ENCODE data around the gene GPSM1. TPM values are rescaled to one million over a fixed set of nuclear protein-coding genes. Genes with fewer than 3 reads are reported as not detected.

GPSM1 gene
- total RNA-seq, 1 experiment from 2014 or later: 26.4 TPM

GRCh38 chr9:136398286-136398685 is 70.9 kb downstream of the GPSM1 start (continued):
- no peak for TF ChIP-seq ZNF274 (IDR thresholded peaks at IDR 0.05; ENCODE audit: low read depth, low read length)

GRCh38 chr9:136399176-136400037 is 72.1 kb downstream of the GPSM1 start:
- ChIA-PET CTCF (no interaction called here), RAD21 (ENCODE audit: low non-redundant PET in 1 of 2, low total read pairs in 2 of 2, uncharacterized antibody in 2 of 2, unreplicated experiment in 2 of 2) (no interaction called here), POLR2A (no interaction called here)
- Histone ChIP-seq H3K9me3 (ENCODE audit: control insufficient read depth in 1 of 2, insufficient read depth in 1 of 2, low read depth in 1 of 2, low read length in 2 of 2) (no peaks in the 10 kb centered on the region), H3K79me2 (ENCODE audit: insufficient read depth, low read length) (peaks cover 49% of the 10 kb centered on the region), H4K20me1 (ENCODE audit: insufficient read depth) (no peaks in the 10 kb centered on the region), H3K27ac (ENCODE audit: low read depth, low read length) (peak overlapping the region; percentile 92), H3K36me3 (ENCODE audit: control insufficient read depth in 1 of 2, insufficient read depth in 2 of 2, low read length in 2 of 2) (peaks cover 40 to 48% of the 10 kb centered on the region in 2 experiments; a peak in 3 of 4 replicates), H2AFZ (ENCODE audit: low read depth, low read length, poor library complexity, severe bottlenecking) (no peak overlapping the region), H3K27me3 (ENCODE audit: insufficient read depth, low read length) (no peaks in the 10 kb centered on the region), H3K9me2 (ENCODE audit: insufficient read depth) (no peaks in the 10 kb centered on the region), H3K4me1 (ENCODE audit: control insufficient read depth in 1 of 2, insufficient read depth in 2 of 2, low read length in 2 of 2) (peaks cover 7 to 16% of the 10 kb centered on the region in 2 experiments), H3K9ac (ENCODE audit: low read length) (peak overlapping the region; percentile 84), H3K4me3 (replicated peaks in 1 of 2; ENCODE audit: low read depth in 1 of 2, low read length in 2 of 2) (peak overlapping the region; percentile 82 to 93), H3K4me2 (ENCODE audit: low read length) (peak overlapping the region; percentile 89)
- no peak for DNase-seq (ENCODE audit: low read depth, low spot score)
- BruUV-seq (replicated peaks): no TSS peak
- intact Hi-C loops (cut with micrococcal nuclease): loop anchor here (1.0 to 2.0 kb wide), 3 partner anchors 53 to 87 kb away; no protein-coding TSS in a partner anchor
- ATAC-seq: peak; percentile 26
- TF ChIP-seq ZFX (IDR thresholded peaks at IDR 0.05) (peak; percentile 66; the same call in 1 of the 2 replicates), SP1 (IDR thresholded peaks at IDR 0.05; ENCODE audit: low read depth) (no peak)

- H3K9ac ChIP-seq (ENCODE audit: low read length): peak within 1 kb of the TSS; percentile 84
- ChIA-PET CTCF (interaction anchor here (0.6 to 1.4 kb wide), 6 partner anchors 10 to 88 kb away, joined by 3 to 8 read pairs (median 4); partner anchors contain the start of gene DNLZ), POLR2A (no interaction called here), RAD21 (ENCODE audit: low non-redundant PET in 1 of 2, low total read pairs in 2 of 2, uncharacterized antibody in 2 of 2, unreplicated experiment in 2 of 2) (no interaction called here)
- peak; percentile 92 for ATAC-seq
- H4K20me1 ChIP-seq (ENCODE audit: insufficient read depth): no peaks in the 10 kb centered on the region
- H3K36me3 ChIP-seq (ENCODE audit: control insufficient read depth in 1 of 2, insufficient read depth in 2 of 2, low read length in 2 of 2): peaks cover 39 to 47% of the 10 kb centered on the region in 2 experiments; a peak in 3 of 4 replicates
- peak within 1 kb of the TSS; percentile 82 to 93 for H3K4me3 ChIP-seq (replicated peaks in 1 of 2; ENCODE audit: low read depth in 1 of 2, low read length in 2 of 2)
- peaks cover 41% of the 10 kb centered on the region for H3K79me2 ChIP-seq (ENCODE audit: insufficient read depth, low read length)
- H3K9me3 ChIP-seq (ENCODE audit: control insufficient read depth in 1 of 2, insufficient read depth in 1 of 2, low read depth in 1 of 2, low read length in 2 of 2): no peaks in the 10 kb centered on the region
- H3K9me2 ChIP-seq (ENCODE audit: insufficient read depth): no peaks in the 10 kb centered on the region
- intact Hi-C loops (cut with micrococcal nuclease): loop anchor here (1.0 to 2.0 kb wide), 3 partner anchors 54 to 88 kb away; no protein-coding TSS in a partner anchor
- H3K4me1 ChIP-seq (ENCODE audit: control insufficient read depth in 1 of 2, insufficient read depth in 2 of 2, low read length in 2 of 2): peaks cover 7 to 16% of the 10 kb centered on the region in 2 experiments
- H3K27ac ChIP-seq (ENCODE audit: low read depth, low read length): peak within 1 kb of the TSS; percentile 92
- H3K27me3 ChIP-seq (ENCODE audit: insufficient read depth, low read length): no peaks in the 10 kb centered on the region
- H2AFZ ChIP-seq (ENCODE audit: low read depth, low read length, poor library complexity, severe bottlenecking): no peak within 1 kb of the TSS
- no TSS peak for BruUV-seq (replicated peaks)
- DNase-seq (ENCODE audit: low read depth, low spot score): peak; percentile 62
- H3K4me2 ChIP-seq (ENCODE audit: low read length): peak within 1 kb of the TSS; percentile 89
- TF ChIP-seq REST (IDR thresholded peaks at IDR 0.05; ENCODE audit: low read depth): no peak
- peak; percentile 92 for TF ChIP-seq POLR2AphosphoS5 (IDR thresholded peaks at IDR 0.05; ENCODE audit: low read depth, low read length)
- TF ChIP-seq SP1 (IDR thresholded peaks at IDR 0.05; ENCODE audit: low read depth): no peak
- TF ChIP-seq CTCF (IDR thresholded peaks at IDR 0.05 in 2 of 3, conservative IDR thresholded peaks at IDR 0.05 in 1 of 3; ENCODE audit: borderline replicate concordance in 1 of 3, insufficient read depth in 1 of 3, low read depth in 2 of 3, low read length in 2 of 3): peak; percentile 68 to 84 (median 82); a peak in 5 of 6 replicates
- peak; percentile 85 for TF ChIP-seq POLR2A (IDR thresholded peaks at IDR 0.05; ENCODE audit: borderline replicate concordance, extremely low read depth, insufficient read depth, insufficient read length)
- peak; percentile 82 for TF ChIP-seq SIN3A (IDR thresholded peaks at IDR 0.05; ENCODE audit: low read depth)
- peak; percentile 85 for TF ChIP-seq RAD21 (IDR thresholded peaks at IDR 0.05; ENCODE audit: low read depth)
These were observed 72.9 kb downstream of the GPSM1 start, which contains the start of gene SNAPC4 for GRCh38 chr9:136400038-136400834. Gene SNAPC4, minus strand, starts transcription at chr9:136400170. Its CDS starts 1,742 bp downstream, at chr9:136398428.

All from HCT116 (cell line).